Fibroblast of skin of left quadriceps (primary cell): Measurements from ENCODE around the gene PTPRN2.

ENCODE experiments used
- DNase-seq, 2 experiments: peaks; one replicate each; pipeline ENCODE4 v3.0.0-alpha.2; 2013; ENCODE audit warnings: low read depth in 2 of 2

The PTPRN2 gene

DNA sequence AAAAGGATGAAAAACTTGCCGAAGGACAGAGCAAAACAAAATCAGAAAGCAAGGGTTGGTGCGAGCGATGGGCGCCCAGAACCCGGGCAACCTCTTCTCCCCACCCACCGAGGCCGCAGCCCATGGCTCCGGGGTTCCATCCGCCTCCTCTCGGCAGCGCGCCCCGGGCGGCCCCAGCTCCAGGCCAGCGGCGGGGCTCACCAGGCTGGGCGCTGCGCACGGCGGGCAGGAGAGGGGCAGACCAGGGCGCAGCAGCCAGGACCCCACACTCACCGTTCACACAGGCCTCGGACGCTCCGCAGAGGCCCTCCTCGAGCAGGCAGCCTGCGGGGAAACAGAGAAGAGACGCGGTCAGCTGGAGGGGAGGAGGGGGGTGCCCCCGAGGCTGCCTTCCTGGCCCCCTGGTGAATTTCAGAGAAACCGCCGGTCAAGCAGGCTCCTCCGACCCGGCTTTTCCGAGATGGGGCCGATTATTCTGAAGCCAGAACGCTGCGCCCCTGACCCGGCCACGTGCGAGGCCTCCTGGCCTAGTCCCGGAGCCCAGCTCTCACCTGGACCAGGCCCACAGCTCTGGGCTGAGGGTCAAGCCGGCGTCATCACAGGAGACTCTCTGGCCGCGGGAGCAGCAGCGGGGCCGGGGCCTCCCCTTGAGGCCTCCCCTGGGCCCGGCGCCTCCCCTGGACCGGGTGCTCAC, 98.0 kb downstream of the PTPRN2 start:
- no peak for DNase-seq

DNA sequence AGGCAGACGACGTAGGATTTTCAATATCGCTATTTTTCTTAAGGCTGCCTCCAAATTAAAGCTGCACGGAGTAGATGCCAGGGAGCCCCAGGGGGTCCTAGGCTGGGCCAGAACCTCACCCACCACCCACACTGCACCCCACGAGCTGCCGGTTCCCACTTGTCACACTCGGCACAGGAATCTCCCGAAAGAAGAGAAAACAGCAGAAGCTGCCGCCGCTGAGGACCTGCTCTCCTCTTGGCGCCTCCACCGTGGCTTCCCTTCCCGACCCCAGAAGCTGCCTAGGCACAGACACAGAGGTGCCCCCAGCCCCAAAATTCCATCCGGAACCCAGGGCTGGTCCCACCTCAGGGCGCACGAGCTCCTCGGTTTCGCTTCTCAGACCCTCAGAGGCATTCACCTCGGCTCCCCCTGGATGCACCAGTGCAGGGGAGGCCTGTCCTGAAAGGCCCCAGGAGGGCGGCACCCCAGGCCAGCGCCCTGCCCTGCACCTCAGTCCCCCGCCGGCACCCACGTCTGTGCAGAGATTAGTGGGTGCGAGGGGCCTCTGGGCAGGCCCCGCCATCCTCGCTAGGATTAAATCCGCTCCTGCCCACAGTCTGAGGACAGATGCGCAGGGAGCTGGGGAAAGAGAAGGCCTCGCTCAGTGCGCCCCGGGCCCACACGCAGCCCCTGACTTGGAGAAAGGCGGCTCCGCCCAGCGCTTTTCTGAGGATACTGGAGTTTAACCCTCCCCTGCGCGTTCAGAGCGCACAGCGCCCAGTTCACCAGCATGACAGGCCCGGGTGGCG, 99.2 kb downstream of the PTPRN2 start:
- DNase-seq = no peak

DNA sequence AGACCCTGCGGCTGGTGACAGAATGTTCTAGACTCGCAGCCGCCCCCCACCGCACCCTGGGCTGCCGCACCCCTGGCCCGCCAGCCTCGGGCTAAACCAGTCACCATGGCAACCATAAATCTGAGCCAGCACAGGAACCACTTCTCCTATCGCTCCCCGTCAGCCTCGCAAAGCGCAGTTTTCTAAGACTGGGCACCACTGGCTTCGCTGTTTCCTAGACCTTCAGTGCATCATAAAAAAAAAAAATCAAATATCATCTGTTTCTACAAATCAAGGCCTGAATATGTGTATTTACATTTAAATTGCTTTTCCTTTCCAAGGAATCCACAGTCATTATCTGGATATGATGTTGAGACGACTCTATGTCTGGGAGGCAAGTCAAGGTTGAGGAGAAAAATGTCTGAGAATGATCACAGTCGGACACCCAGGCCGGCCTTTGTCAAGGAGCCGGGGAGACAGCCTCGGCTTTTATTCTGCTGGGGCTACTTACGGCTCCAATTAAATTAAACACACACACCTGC, 99.9 kb downstream of the PTPRN2 start:
- no peak for DNase-seq

DNA sequence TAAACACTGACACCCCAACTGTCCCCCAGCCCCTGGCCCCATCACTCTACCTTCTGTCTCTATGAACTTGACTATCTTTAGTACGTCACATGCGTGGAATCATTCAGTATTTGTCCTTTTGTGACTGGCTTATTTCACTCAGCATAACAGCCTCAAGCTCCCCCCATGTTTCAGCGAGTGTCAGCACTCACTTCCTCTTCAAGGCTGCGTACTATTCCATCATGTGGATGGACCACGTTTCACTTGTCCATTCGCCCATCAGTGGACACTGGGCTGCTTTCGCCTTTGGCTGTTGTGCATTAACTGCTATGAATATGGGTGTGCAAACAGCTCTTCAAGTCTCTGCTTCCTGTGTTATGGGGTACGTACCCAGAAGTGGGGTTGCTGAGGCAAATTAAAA, 100.7 kb downstream of the PTPRN2 start:
- DNase-seq = no peak

DNA sequence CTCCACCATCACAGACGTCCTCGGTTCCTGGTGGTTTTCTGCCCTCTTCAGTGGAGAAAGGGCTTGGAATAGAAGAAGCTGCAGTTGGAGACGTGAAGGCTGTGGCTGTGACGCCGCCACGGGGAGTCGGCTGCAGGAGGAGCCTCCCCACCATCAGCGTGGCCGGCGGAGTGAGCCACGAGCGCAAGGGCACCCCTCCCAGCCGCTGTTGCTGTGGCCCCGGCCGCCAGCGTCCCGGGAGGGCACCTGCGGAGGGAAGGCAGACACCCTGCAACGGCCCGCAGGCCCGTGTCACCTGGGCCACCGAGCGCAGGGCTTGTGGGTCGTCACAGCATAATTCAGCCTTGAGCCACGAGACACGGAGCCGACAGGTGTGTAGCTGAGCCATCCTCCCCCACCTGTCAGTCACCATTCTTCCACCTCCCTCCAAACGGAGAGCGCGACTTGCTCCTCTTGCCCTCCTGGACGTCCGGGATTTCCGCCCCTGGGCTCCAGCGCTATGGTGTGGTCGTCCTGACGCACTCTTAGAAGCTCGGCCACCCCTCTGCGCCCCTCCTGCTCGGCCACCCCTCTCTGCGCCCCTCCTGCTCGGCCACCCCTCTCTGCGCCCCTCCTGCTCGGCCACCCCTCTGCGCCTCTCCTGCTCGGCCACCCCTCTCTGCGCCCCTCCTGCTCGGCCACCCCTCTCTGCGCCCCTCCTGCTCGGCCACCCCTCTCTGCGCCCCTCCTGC, 102.7 kb downstream of the PTPRN2 start:
- no peak for DNase-seq

DNA sequence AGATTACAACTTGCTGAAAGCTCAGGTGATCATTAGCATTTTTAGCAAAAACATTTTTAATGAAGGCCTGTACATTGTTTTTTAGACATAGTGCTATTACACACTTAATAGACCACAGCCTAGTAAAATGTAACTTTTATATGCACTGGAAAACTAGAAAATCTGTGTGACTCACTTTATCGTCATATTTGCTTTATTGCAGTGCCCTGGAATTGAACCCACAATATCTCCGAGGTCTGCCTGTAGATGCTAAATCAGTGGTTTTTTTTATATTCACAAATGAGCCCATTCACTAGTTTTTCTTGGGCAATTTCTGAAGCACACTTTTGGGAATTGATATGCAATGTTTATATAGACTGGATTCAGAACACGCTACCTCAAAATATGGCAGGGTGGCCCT, 105.1 kb downstream of the PTPRN2 start:
- DNase-seq = no peak

DNA sequence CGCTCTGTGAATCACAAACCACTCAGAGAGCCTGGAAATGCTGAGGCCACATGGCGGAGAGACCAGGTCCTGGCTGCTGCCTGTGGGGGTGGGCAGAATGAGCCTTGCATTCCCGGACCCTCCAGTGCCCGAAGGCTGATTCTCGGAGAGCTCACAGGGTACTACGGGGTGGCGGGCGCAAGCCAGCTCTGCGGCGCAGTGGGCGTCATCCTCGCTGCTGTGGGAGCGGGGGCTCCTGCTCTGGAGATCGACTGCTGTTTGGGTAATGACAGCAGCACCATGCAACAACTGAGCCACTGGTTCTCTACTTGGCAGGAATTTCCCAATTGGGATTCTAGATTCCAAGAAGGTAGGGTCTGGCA, 108.0 kb downstream of the PTPRN2 start:
- no peak for DNase-seq

DNA sequence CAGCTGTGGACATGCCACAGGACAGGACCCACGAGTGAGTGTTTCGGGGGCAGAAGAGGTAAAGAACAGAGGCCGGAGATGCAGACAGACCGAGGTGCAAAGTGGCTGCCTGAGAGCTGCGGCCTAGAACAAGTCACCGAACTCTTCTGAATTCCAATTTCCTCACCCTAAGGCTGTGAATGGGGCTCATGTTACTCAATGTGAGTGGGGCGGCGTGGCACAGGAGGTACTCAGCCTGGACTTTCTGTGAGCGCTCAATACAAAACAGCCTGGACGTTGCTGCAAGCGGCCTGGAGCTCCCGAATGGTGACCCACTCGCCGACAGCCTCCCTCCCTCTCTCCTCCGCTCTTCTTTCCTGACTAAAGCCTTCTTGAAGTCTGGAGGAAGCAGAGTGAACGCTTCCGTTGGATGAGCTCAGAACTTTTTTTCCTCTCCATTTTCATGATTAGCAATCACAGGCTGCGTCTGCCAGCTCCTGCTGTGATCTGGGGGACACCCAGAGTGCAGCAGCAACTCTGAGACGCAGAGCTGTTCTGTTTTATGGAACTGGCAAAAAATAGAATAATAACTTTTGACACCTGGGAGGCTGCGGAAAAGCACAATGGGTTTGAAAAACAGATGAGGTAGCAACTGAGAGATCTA, 108.5 kb downstream of the PTPRN2 start:
- DNase-seq = no peak

DNA sequence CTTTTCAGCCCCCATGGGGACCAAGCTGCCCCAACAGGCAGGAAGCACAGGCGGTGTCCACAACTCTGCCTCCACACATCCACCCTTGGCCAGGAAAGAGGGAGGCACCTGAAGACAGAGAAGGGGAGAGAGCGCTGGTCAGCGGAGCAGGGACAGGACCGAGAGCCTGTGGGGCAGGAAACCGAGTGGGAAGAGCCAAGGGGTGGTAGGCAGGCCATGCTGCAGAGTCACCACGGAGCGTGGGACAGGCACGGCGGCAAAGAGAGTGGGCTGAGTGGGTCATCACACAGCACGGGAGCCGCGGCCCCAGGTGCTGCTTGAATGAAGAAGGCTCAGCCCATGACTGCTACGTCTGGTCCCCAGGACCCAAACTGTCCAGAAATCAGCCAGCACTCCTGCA, 109.8 kb downstream of the PTPRN2 start:
- DNase-seq = no peak

DNA sequence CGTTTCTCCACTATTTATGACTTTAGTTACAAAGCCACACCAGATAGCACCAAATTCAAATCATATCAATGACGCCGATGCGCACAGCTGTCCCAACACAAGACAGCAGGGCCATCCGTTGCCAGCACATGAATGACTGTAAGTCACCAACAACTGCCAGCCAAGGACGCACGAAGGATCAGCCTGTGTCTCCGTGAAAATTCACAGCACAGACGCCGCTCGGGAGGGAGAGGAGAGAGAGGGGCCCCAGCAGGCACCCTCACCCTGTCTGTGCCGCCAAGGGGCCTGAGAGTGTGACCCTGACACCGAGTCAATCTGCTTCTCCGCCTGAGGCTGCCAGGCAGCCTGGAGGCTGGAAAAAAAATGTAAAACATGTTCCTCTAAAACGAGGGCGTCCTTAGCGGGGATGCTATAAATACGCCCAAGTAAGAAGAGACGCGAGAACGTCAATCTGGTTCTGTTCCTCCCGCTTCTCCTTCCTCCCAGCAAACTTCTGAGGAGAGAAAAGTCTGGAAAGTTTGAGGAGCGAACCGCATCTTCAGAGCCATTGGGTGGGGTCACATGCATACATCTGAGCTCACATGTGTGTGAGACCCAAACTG, 111.2 kb downstream of the PTPRN2 start:
- DNase-seq = no peak

DNA sequence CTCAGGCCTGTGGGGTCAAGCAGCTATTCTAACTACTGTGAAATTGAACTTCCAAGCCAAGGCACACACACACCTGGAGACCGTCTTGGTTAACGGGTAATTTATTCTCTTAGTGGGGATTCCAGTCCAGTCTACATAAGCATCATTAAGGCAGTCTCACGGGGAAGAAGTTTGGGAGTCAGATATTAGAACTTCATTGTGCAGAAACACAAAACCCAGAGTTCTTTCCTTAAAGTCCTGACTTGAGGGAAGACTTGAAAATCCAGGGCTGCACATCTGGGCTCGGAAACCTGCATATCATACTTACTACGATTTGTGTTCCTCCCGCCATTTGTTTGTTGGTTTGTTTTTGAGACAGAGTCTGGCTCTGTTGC, 112.0 kb downstream of the PTPRN2 start:
- DNase-seq = no peak

DNA sequence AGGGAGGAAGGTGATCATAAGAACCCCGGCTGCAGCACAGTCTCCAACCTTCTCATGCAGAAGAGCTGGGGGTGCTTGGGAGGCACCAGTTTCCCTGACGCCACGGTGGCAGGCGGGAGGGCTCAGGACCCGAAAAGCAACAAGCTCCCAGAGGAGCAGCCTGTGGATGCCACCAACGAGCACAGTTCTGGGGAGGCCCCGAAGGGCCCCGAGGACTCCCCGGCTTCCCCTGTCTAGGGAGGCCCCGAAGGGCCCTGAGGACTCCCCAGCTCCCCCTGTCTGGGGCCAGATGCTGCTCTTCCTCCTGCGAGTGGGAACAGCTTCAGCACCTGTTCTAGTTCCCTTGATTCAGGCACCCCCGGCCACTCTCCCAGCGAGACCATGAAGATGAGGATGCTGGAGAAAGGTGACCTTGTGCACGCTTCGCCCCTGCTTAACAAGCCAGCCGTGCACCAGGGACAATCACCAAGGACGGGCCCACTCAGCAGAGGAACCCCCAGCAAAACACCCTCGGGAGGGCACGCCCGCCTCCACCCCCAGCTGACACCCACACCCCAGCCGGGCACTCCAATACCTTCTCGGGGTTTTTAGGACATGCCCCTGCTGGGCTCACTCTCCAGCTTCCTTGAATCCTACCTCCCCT, 112.5 kb downstream of the PTPRN2 start:
- DNase-seq = no peak

DNA sequence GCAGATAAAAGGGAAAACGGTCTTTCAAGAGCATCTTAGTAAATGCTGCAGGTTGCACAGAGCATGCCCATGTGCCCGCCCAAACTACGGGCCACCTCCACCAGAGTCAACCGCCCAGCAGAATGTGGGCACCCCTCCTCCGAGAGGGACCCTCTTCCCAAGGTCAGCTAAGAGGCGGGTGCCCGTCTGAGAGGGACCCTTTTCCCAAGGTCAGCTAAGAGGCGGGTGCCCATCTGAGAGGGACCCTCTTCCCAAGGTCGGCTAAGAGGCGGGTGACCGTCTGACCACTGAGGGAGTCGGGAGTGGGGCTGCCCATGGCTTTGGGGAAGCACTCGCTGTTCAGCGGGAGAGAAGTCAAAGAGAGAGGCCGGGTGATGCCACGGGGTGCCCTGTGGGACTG, 113.1 kb downstream of the PTPRN2 start:
- DNase-seq = no peak

DNA sequence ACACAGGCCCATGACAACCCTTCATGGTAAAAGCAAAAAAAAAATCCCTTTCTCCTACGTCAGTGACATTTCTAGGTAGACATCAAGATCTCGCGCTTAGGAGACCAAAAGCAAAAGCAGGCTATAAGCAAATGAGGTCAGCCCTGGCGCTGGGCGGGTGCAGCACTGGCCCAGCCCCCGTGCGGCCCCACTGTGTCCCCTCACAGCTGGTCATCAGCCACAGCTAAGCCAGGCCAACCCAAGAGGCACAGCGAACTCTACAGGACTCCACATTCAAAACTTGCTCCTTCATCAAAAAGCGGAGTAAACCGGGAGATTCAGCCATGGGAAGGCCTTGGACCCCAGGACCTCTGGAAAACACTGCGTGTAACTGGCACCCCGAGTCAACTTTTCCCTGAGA, 113.7 kb downstream of the PTPRN2 start:
- no peak for DNase-seq

DNA sequence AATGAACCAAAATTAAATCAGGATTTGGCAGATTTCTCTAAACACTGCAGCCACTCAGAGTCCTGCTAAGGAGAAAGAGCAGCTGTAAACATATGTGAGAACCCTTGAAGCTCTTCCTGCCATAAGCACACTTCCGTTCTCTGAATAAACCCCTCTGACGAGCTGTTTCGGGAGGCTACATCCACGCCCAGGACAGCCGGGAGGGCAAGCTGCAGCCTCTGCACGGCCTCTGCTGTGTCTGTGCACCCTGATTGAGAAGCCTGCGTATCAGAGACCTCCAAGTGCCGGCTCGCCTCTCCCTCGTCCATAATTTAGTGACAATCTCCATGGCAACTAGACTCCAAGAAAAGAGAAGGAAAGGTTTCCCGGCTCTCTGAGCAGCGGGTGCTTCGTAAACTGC, 114.4 kb downstream of the PTPRN2 start:
- DNase-seq = no peak

DNA sequence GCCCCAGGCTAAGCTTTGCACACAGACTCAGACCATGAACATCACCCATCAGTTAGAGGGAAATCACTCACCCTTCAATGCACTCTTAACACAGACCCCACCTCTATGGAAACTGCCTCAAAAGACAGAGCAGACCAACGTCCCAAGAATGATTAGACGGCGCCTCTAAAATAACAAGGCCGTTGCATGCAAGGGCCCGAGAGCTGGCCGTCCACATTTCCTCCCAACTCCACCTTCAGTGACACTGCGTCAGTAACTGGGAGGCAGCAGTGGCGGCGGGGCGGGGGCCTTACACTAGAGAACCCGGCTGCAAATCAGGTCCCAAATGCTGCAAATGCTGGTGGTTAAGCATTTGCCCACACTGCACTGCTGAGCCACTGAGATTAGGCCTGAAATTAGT, 115.0 kb downstream of the PTPRN2 start:
- no peak for DNase-seq

DNA sequence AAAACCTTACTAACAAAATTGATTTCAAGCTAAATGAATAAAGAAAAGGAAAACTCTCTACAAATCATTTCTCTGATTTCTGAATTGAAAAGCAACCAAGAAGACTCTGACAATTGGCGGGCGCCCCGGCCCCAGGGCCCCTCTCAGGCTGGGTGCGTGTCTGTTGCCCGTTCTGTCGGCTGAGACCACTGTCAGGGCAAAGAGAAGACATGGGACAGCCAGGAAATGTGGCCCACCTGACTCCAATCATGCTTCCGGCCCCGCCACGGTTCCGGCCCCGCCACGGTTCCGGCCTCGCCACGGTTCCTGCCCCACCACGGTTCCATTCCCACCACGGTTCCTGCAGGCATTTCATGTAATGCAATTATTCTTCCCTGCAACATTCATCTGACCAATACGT, 115.9 kb downstream of the PTPRN2 start:
- no peak for DNase-seq

DNA sequence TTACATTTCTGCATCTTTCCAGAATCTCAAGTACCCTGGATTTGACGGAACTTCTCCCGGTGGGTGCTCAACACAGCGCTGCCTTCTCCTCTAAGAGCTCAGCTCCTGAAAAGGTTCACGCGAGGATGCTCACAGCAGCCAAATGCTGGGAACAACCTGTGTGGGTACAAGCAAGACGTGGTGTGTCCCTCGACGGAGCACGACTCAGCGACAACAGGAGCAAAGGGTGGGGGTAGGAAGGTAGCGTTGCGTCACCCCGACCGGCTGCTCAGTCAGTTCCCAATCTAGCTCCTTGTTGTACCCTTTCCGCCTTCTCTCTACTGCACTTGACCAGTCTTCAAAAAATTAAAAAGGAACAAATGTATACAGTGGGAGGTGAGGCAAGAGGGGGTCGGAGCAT, 117.3 kb downstream of the PTPRN2 start:
- no peak for DNase-seq

DNA sequence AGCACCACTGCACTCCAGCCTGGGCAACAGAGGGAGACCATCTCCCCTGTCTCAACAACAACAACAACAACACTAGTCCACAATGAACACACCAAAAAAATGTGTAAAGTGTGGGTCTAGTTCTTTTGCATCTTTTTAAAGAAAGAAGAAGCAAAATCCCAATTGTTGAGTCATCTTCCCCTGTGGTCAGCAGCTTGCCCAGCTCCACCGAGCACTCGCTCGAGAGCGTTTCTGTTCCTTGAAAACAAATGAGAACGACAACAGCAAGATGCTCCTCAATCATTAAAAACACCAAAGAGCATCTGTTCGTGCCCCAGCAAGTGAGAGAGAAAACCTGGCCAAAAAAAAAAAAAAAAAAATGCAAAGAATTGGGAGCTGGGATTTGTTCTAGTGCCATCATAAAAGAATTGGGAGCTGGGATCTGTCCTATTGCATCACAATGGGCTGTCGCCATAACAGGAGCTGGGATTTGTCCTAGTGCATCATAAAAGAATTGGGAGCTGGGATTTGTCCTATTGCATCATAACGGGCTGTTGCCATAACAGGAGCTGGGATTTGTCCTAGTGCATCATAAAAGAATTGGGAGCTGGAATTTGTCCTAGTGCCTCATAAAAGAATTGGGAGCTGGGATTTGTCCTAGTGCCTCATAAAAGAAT, 118.1 kb downstream of the PTPRN2 start:
- DNase-seq = no peak

DNA sequence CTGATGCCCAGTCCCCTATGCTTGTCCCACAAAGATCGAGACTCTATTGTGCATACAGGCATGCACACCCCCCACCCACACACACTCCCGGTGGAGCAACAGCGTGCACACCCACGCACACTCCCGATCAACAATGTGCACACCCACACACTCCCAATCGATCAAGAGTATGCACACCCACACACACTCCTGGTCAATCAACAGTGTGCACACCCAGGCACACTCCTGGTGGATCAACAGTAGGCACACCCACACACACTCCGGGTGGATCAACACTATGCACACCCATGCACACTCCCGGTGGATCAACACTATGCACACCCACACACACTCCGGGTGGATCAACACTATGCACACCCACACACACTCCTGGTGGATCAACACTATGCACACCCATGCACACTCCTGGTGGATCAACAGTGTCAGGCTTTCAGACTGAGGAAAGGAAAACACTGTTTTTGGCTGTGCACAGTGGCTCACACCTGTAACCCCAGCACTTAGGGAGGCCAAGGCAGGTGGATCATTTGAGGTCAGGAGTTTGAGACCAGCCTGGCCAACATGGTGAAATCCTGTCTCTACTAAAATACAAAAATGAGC, 118.8 kb downstream of the PTPRN2 start:
- DNase-seq = no peak
